Measurements from ENCODE around the gene KRT3. TPM values are rescaled to one million over a fixed set of nuclear protein-coding genes. Genes with fewer than 3 reads are reported as not detected.

The KRT3 gene
- total and polyA plus RNA-seq, 2 donors (not counting 1 experiment from before 2014, with no cell fraction given): not detected

DNA sequence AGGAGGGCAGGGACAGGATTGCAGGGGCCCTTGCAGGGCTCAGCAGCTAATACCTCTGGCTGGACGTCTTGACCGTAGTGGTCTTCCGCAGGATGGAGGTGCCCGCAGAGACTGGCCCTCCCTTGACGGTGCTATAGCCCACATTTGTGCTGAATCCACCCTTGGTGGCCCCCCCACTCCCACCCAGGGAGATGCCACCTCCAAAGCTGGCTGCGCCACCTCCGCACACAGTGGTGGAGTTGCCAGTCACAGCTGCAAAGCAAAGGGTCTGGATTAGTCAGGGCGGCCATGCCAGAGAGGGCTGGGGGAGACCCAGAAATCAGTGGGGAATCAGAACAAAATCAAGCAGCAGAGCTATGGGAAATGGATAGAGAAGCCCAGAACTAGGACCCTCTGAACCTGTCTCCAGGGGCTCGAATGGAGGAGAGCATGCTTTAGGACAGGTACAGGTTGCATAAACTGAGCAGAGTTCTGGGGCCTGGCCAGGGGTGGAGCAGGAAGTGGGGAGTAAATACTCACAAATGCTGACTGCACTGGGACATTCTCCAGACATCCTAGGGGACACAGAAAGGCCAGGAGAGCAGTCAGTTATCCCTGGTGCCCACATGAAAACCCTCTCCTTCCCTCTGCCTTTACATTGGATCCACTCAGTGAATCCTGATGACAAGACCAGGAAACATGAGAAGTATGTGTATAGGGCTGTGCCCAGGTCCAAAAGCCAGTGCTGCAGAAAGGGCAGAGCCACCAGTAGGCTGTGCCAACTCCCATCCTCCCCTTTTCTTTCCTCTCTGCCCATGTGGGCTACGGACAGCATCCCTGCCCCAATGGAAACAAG is 26.1 kb upstream of the KRT3 start:
- H3K36me3 ChIP-seq (replicated peaks in 1 of 2; ENCODE audit: control extremely low read depth in 1 of 2, control insufficient read depth in 1 of 2, extremely low read depth in 1 of 2, insufficient read depth in 2 of 2, low read length in 1 of 2): no peaks in the 10 kb centered on the region
- H3K9me3 ChIP-seq (ENCODE audit: control extremely low read depth in 1 of 3, control insufficient read depth in 2 of 3, insufficient read depth in 1 of 3, low read length in 2 of 3): no peaks in the 10 kb centered on the region
- H3K27ac ChIP-seq (ENCODE audit: low read length in 2 of 2): no peak overlapping the region
- H3K4me2 ChIP-seq (replicated peaks; ENCODE audit: low read depth, low read length, poor library complexity, severe bottlenecking): no peak overlapping the region
- DNase-seq (no peak), ATAC-seq (ENCODE audit: low read depth) (no peak)
- ChIA-PET POLR2A (no interaction called here), CTCF (no interaction called here)
- Mint-ChIP-seq H3K4me1 (no peaks in the 10 kb centered on the region), H3K27me3 (peaks cover 41% of the 10 kb centered on the region), H3K9me3 (ENCODE audit: insufficient read depth) (no peaks in the 10 kb centered on the region), H3K4me3 (no peak overlapping the region), H3K27ac (no peak overlapping the region)
- no peaks in the 10 kb centered on the region for H4K20me1 ChIP-seq (ENCODE audit: control insufficient read depth, insufficient read depth, low read length, poor library complexity, severe bottlenecking)
- H3K4me3 ChIP-seq (ENCODE audit: control extremely low read depth in 1 of 5, extremely low read depth in 1 of 5, insufficient read depth in 1 of 5, low read depth in 2 of 5, low read length in 4 of 5): no peak overlapping the region
- H3K9ac ChIP-seq (ENCODE audit: low read length): no peak overlapping the region
- H3K4me1 ChIP-seq (ENCODE audit: control insufficient read depth in 2 of 2, insufficient read depth in 2 of 2, low read length in 2 of 2): no peaks in the 10 kb centered on the region
- no peaks in the 10 kb centered on the region for H3K79me2 ChIP-seq (ENCODE audit: control insufficient read depth, insufficient read depth, low read length)
- TF ChIP-seq EZH2 (IDR thresholded peaks at IDR 0.05; ENCODE audit: borderline replicate concordance, insufficient read depth, low read depth, low read length, poor library complexity, severe bottlenecking): no peak
- TF ChIP-seq, protein P1, sequence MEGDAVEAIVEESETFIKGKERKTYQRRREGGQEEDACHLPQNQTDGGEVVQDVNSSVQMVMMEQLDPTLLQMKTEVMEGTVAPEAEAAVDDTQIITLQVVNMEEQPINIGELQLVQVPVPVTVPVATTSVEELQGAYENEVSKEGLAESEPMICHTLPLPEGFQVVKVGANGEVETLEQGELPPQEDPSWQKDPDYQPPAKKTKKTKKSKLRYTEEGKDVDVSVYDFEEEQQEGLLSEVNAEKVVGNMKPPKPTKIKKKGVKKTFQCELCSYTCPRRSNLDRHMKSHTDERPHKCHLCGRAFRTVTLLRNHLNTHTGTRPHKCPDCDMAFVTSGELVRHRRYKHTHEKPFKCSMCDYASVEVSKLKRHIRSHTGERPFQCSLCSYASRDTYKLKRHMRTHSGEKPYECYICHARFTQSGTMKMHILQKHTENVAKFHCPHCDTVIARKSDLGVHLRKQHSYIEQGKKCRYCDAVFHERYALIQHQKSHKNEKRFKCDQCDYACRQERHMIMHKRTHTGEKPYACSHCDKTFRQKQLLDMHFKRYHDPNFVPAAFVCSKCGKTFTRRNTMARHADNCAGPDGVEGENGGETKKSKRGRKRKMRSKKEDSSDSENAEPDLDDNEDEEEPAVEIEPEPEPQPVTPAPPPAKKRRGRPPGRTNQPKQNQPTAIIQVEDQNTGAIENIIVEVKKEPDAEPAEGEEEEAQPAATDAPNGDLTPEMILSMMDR (IDR thresholded peaks at IDR 0.05): no peak
- intact Hi-C loops (cut with micrococcal nuclease): no loop called here
- peaks cover 0 to 6% (median 0%) of the 10 kb centered on the region in 4 experiments for H3K27me3 ChIP-seq (replicated peaks in 1 of 4; ENCODE audit: control extremely low read depth in 1 of 4, control insufficient read depth in 3 of 4, insufficient read depth in 4 of 4, low read length in 3 of 4)
- H2AFZ ChIP-seq (ENCODE audit: insufficient read depth, low read depth, low read length, poor library complexity, severe bottlenecking): no peak overlapping the region
- 86% methylated on average over 9 of the region's 10 CpGs for WGBS (ENCODE audit: insufficient coverage)

DNA sequence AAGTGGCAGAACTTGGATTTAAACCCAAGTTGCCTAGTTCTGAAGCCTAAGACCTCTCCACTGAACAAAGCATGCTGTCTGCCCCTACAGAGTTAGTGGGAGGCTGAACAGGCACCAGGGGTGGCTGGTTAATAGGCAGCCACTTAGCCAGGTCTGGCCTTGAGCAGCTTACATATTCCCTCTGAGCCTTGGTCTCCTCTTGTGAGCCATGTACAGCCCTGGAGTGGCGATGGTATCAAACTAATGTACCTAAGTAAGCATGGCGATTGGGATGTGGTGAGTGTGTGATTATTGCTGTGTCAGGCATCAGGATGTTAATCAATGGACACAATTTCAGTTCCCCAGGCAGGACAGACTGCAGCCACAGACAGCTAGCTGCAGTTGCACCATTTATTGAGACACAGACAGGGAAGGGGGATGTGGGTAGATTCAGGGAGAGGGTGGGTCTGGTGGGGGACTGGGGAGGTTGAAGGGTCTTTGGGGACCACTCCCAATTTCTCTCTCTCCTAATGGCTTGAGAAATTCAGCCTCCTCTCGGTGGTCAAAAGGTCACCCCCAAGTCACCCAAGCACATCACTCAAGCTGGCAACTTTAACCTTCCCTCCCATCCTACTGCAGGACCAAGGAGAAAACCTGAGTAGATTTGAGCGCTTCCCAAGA is 25.3 kb upstream of the KRT3 start:
- intact Hi-C loops (cut with micrococcal nuclease): no loop called here
- Histone ChIP-seq H3K27ac (ENCODE audit: low read length in 2 of 2) (no peak overlapping the region), H2AFZ (ENCODE audit: insufficient read depth, low read depth, low read length, poor library complexity, severe bottlenecking) (no peak overlapping the region), H3K36me3 (replicated peaks in 1 of 2; ENCODE audit: control extremely low read depth in 1 of 2, control insufficient read depth in 1 of 2, extremely low read depth in 1 of 2, insufficient read depth in 2 of 2, low read length in 1 of 2) (no peaks in the 10 kb centered on the region), H3K9me3 (ENCODE audit: control extremely low read depth in 1 of 3, control insufficient read depth in 2 of 3, insufficient read depth in 1 of 3, low read length in 2 of 3) (no peaks in the 10 kb centered on the region), H3K27me3 (replicated peaks in 1 of 4; ENCODE audit: control extremely low read depth in 1 of 4, control insufficient read depth in 3 of 4, insufficient read depth in 4 of 4, low read length in 3 of 4) (peaks cover 0 to 6% (median 0%) of the 10 kb centered on the region in 4 experiments), H3K9ac (ENCODE audit: low read length) (no peak overlapping the region), H4K20me1 (ENCODE audit: control insufficient read depth, insufficient read depth, low read length, poor library complexity, severe bottlenecking) (no peaks in the 10 kb centered on the region), H3K4me1 (ENCODE audit: control insufficient read depth in 2 of 2, insufficient read depth in 2 of 2, low read length in 2 of 2) (no peaks in the 10 kb centered on the region), H3K4me2 (replicated peaks; ENCODE audit: low read depth, low read length, poor library complexity, severe bottlenecking) (no peak overlapping the region), H3K79me2 (ENCODE audit: control insufficient read depth, insufficient read depth, low read length) (no peaks in the 10 kb centered on the region), H3K4me3 (ENCODE audit: control extremely low read depth in 1 of 5, extremely low read depth in 1 of 5, insufficient read depth in 1 of 5, low read depth in 2 of 5, low read length in 4 of 5) (no peak overlapping the region)
- TF ChIP-seq, protein P1 (IDR thresholded peaks at IDR 0.05): no peak
- no peak for TF ChIP-seq EZH2 (IDR thresholded peaks at IDR 0.05; ENCODE audit: borderline replicate concordance, insufficient read depth, low read depth, low read length, poor library complexity, severe bottlenecking)
- ChIA-PET POLR2A (no interaction called here), CTCF (no interaction called here)
- Mint-ChIP-seq H3K9me3 (ENCODE audit: insufficient read depth) (no peaks in the 10 kb centered on the region), H3K4me1 (no peaks in the 10 kb centered on the region), H3K27me3 (peaks cover 40% of the 10 kb centered on the region), H3K4me3 (no peak overlapping the region), H3K27ac (no peak overlapping the region)
- ATAC-seq (ENCODE audit: low read depth) (no peak), DNase-seq (no peak)
- WGBS (ENCODE audit: insufficient coverage): 75% methylated on average over 2 of the region's 4 CpGs
